ENCODE data around the gene IDUA.

Gene IDUA

GRCh38 chr4:1030559-1030958, 43.7 kb downstream of the IDUA start:
- no peak overlapping the region for H3K4me3 ChIP-seq (ENCODE audit: low read length)
- H3K27ac ChIP-seq (ENCODE audit: low read length), result no peak overlapping the region
- H3K4me1 ChIP-seq (ENCODE audit: control insufficient read depth, low read depth, low read length), result no peaks in the 10 kb centered on the region
- H3K27me3 ChIP-seq (ENCODE audit: control insufficient read depth, insufficient read depth, low read length), result no peaks in the 10 kb centered on the region
- no peak overlapping the region for H3K9ac ChIP-seq (ENCODE audit: low read length)
- H3K9me3 ChIP-seq (ENCODE audit: control insufficient read depth, low read depth, low read length), result no peaks in the 10 kb centered on the region
- peaks cover 6% of the 10 kb centered on the region for H3K36me3 ChIP-seq (ENCODE audit: control insufficient read depth, low read depth, low read length)

GRCh38 chr4:1031346-1031745, 44.5 kb downstream of the IDUA start:
- no peaks in the 10 kb centered on the region for H3K36me3 ChIP-seq (ENCODE audit: control insufficient read depth, low read depth, low read length)
- H3K9ac ChIP-seq (ENCODE audit: low read length), result no peak overlapping the region
- H3K27ac ChIP-seq (ENCODE audit: low read length), result no peak overlapping the region
- no peak overlapping the region for H3K4me3 ChIP-seq (ENCODE audit: low read length)
- no peaks in the 10 kb centered on the region for H3K27me3 ChIP-seq (ENCODE audit: control insufficient read depth, insufficient read depth, low read length)
- no peaks in the 10 kb centered on the region for H3K9me3 ChIP-seq (ENCODE audit: control insufficient read depth, low read depth, low read length)
- no peaks in the 10 kb centered on the region for H3K4me1 ChIP-seq (ENCODE audit: control insufficient read depth, low read depth, low read length)

- Histone ChIP-seq H3K9ac (ENCODE audit: low read length) (no peak overlapping the region), H3K36me3 (ENCODE audit: control insufficient read depth, low read depth, low read length) (no peaks in the 10 kb centered on the region), H3K27ac (ENCODE audit: low read length) (no peak overlapping the region), H3K4me1 (ENCODE audit: control insufficient read depth, low read depth, low read length) (no peaks in the 10 kb centered on the region), H3K4me3 (ENCODE audit: low read length) (no peak overlapping the region), H3K9me3 (ENCODE audit: control insufficient read depth, low read depth, low read length) (no peaks in the 10 kb centered on the region), H3K27me3 (ENCODE audit: control insufficient read depth, insufficient read depth, low read length) (no peaks in the 10 kb centered on the region)
These were observed 45.3 kb downstream of the IDUA start for GRCh38 chr4:1031956-1032795.

- H3K27me3 ChIP-seq (ENCODE audit: control insufficient read depth, insufficient read depth, low read length), result no peaks in the 10 kb centered on the region
- no peaks in the 10 kb centered on the region for H3K4me1 ChIP-seq (ENCODE audit: control insufficient read depth, low read depth, low read length)
These were observed 46.0 kb downstream of the IDUA start for GRCh38 chr4:1032861-1033260.

GRCh38 chr4:1033840-1034551, 47.2 kb downstream of the IDUA start:
- H3K4me3 ChIP-seq (ENCODE audit: low read length), result no peak overlapping the region
- H3K27ac ChIP-seq (ENCODE audit: low read length), result no peak overlapping the region
- no peaks in the 10 kb centered on the region for H3K9me3 ChIP-seq (ENCODE audit: control insufficient read depth, low read depth, low read length)
- no peaks in the 10 kb centered on the region for H3K4me1 ChIP-seq (ENCODE audit: control insufficient read depth, low read depth, low read length)
- no peaks in the 10 kb centered on the region for H3K36me3 ChIP-seq (ENCODE audit: control insufficient read depth, low read depth, low read length)
- H3K9ac ChIP-seq (ENCODE audit: low read length), result no peak overlapping the region
- no peaks in the 10 kb centered on the region for H3K27me3 ChIP-seq (ENCODE audit: control insufficient read depth, insufficient read depth, low read length)

More at GRCh38 chr4:1032861-1033260, 46.0 kb downstream of the IDUA start:
- no peak overlapping the region for H3K4me3 ChIP-seq (ENCODE audit: low read length)
- no peaks in the 10 kb centered on the region for H3K9me3 ChIP-seq (ENCODE audit: control insufficient read depth, low read depth, low read length)
- no peak overlapping the region for H3K9ac ChIP-seq (ENCODE audit: low read length)
- H3K27ac ChIP-seq (ENCODE audit: low read length), result no peak overlapping the region
- no peaks in the 10 kb centered on the region for H3K36me3 ChIP-seq (ENCODE audit: control insufficient read depth, low read depth, low read length)

GRCh38 chr4:1035510-1035909, 48.7 kb downstream of the IDUA start:
- Histone ChIP-seq H3K9me3 (ENCODE audit: control insufficient read depth, low read depth, low read length) (no peaks in the 10 kb centered on the region), H3K9ac (ENCODE audit: low read length) (no peak overlapping the region), H3K4me3 (ENCODE audit: low read length) (no peak overlapping the region), H3K4me1 (ENCODE audit: control insufficient read depth, low read depth, low read length) (no peaks in the 10 kb centered on the region), H3K36me3 (ENCODE audit: control insufficient read depth, low read depth, low read length) (no peaks in the 10 kb centered on the region), H3K27me3 (ENCODE audit: control insufficient read depth, insufficient read depth, low read length) (no peaks in the 10 kb centered on the region), H3K27ac (ENCODE audit: low read length) (no peak overlapping the region)

- H3K4me3 ChIP-seq (ENCODE audit: low read length), result no peak overlapping the region
- no peak overlapping the region for H3K27ac ChIP-seq (ENCODE audit: low read length)
- no peaks in the 10 kb centered on the region for H3K4me1 ChIP-seq (ENCODE audit: control insufficient read depth, low read depth, low read length)
- H3K9ac ChIP-seq (ENCODE audit: low read length), result no peak overlapping the region
- no peaks in the 10 kb centered on the region for H3K36me3 ChIP-seq (ENCODE audit: control insufficient read depth, low read depth, low read length)
- no peaks in the 10 kb centered on the region for H3K27me3 ChIP-seq (ENCODE audit: control insufficient read depth, insufficient read depth, low read length)
- H3K9me3 ChIP-seq (ENCODE audit: control insufficient read depth, low read depth, low read length), result no peaks in the 10 kb centered on the region
These were observed 49.3 kb downstream of the IDUA start for GRCh38 chr4:1036095-1036494.

GRCh38 chr4:1036976-1037810, 50.3 kb downstream of the IDUA start:
- no peak overlapping the region for H3K9ac ChIP-seq (ENCODE audit: low read length)
- no peaks in the 10 kb centered on the region for H3K27me3 ChIP-seq (ENCODE audit: control insufficient read depth, insufficient read depth, low read length)
- H3K9me3 ChIP-seq (ENCODE audit: control insufficient read depth, low read depth, low read length), result no peaks in the 10 kb centered on the region
- no peak overlapping the region for H3K4me3 ChIP-seq (ENCODE audit: low read length)
- H3K4me1 ChIP-seq (ENCODE audit: control insufficient read depth, low read depth, low read length), result no peaks in the 10 kb centered on the region
- no peaks in the 10 kb centered on the region for H3K36me3 ChIP-seq (ENCODE audit: control insufficient read depth, low read depth, low read length)
- no peak overlapping the region for H3K27ac ChIP-seq (ENCODE audit: low read length)

- Histone ChIP-seq H3K9me3 (ENCODE audit: control insufficient read depth, low read depth, low read length) (no peaks in the 10 kb centered on the region), H3K27me3 (ENCODE audit: control insufficient read depth, insufficient read depth, low read length) (peaks cover 9% of the 10 kb centered on the region), H3K4me3 (ENCODE audit: low read length) (no peak overlapping the region), H3K36me3 (ENCODE audit: control insufficient read depth, low read depth, low read length) (no peaks in the 10 kb centered on the region), H3K4me1 (ENCODE audit: control insufficient read depth, low read depth, low read length) (peaks cover 3% of the 10 kb centered on the region), H3K27ac (ENCODE audit: low read length) (no peak overlapping the region), H3K9ac (ENCODE audit: low read length) (no peak overlapping the region)
These were observed 52.2 kb downstream of the IDUA start for GRCh38 chr4:1038948-1039492.

- H3K4me1 ChIP-seq (ENCODE audit: control insufficient read depth, low read depth, low read length), result peaks cover 3% of the 10 kb centered on the region
These were observed 52.9 kb downstream of the IDUA start for GRCh38 chr4:1039493-1040343.

More at GRCh38 chr4:1039493-1040343, 52.9 kb downstream of the IDUA start:
- H3K4me3 ChIP-seq (ENCODE audit: low read length), result no peak overlapping the region
- no peak overlapping the region for H3K9ac ChIP-seq (ENCODE audit: low read length)
- H3K27me3 ChIP-seq (ENCODE audit: control insufficient read depth, insufficient read depth, low read length), result peaks cover 16% of the 10 kb centered on the region
- H3K27ac ChIP-seq (ENCODE audit: low read length), result no peak overlapping the region
- H3K9me3 ChIP-seq (ENCODE audit: control insufficient read depth, low read depth, low read length), result no peaks in the 10 kb centered on the region
- no peaks in the 10 kb centered on the region for H3K36me3 ChIP-seq (ENCODE audit: control insufficient read depth, low read depth, low read length)

Data from iPS-18a (cell line).